ENCODE data around the gene KAZALD1.

DNA sequence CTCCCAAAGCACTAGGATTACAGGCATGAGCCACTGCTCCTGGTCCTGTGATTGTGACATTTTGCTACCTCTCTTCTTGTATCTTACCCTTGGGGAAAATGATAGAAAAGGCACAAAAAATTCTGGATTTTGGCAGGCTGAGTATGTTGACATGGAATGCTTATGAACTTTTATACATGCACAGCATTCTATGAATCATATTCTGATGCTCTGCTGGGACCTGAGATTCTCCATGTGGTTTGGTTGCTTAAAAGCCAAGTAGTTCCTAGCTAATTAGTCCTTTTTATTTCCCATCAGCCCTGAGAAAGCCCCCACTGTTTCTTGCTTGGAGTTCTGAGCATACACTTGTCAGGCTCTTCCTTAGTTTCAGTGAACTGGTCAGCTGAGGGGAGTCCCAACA, 8.3 kb upstream of the KAZALD1 start:
- TF ChIP-seq EP300 (IDR thresholded peaks at IDR 0.05) (no peak), POLR2AphosphoS5 (IDR thresholded peaks at IDR 0.05) (no peak)

Data from sigmoid colon (tissue), 4 donors.